Mucosa of descending colon (tissue), 3 donors: Measurements from ENCODE around the gene POU2AF1. TPM values are rescaled to one million over a fixed set of nuclear protein-coding genes. Genes with fewer than 3 reads are reported as not detected.

Experiments used
- ATAC-seq: fragments of 200-7000 bp; cut with Tn5 transposase; one replicate; pipeline ENCODE4 v1.9.1; 2020; ENCODE audit warnings: mild to moderate bottlenecking, moderate library complexity
- DNase-seq, 3 donors: peaks; one replicate each; pipeline ENCODE4 v3.0.0-alpha.2; 2020
- H3K36me3 ChIP-seq: fragments of 200-600 bp; one replicate; pipeline ENCODE4 v1.8.0; 2021; ENCODE audit warnings: low read depth, mild to moderate bottlenecking
- H3K4me1 ChIP-seq: fragments of 200-600 bp; one replicate; pipeline ENCODE4 v1.8.0; 2021; ENCODE audit warnings: low read depth, mild to moderate bottlenecking
- H3K4me3 ChIP-seq: fragments of 200-600 bp; one replicate; pipeline ENCODE4 v1.8.0; 2021; ENCODE audit warnings: mild to moderate bottlenecking
- H3K9me3 ChIP-seq: fragments of 200-600 bp; one replicate; pipeline ENCODE4 v1.8.0; 2021; ENCODE audit warnings: mild to moderate bottlenecking
- CTCF ChIP-seq: fragments of 200-600 bp; IDR thresholded peaks from one replicate; pipeline ENCODE4 v1.8.0; 2022; ENCODE audit warnings: antibody characterized with exemption, mild to moderate bottlenecking
- intact Hi-C, 2 donors: fragments of 100-400 bp; cut with DNase I in 1 of 2; cut with micrococcal nuclease in 1 of 2; formaldehyde crosslinking; loops; one replicate each; pipeline versions ENCODE4 v1.11.0 to v1.11.1; 2022; cut with DNase I, micrococcal nuclease
- total RNA-seq, 3 donors: library from RNA; stranded (reverse); fragmentation: NEBNext Ultra II Directional in 2 of 3; extraction: Animal tissue kit (Norgen Biotek cat#: 25700) in 2 of 3; gene quantifications; one replicate each; pipeline versions ENCODE4 v1.2.1 to v1.2.4, GENCODE V29; 2021 to 2023
- donor health status: DM: no; HTN: no; CAD: no; lungs with moderate emphysema.
- donor health status: DM: no; HTN: no; CAD: no.
- donor health status: DM: no; HTN: yes; CAD: no.

POU2AF1 gene
- total RNA-seq, 3 donors from 2014 or later: 2.8 to 9.3 (median 5.4) TPM

GRCh38 chr11:111350811-111351210 lies 28.3 kb downstream of the POU2AF1 start:
- ATAC-seq (no peak), DNase-seq (no peak)
- no peaks in the 10 kb centered on the region for H3K9me3 ChIP-seq
- no peak overlapping the region for H3K4me3 ChIP-seq
- no peaks in the 10 kb centered on the region for H3K4me1 ChIP-seq
- intact Hi-C loops: no loop called here
- TF ChIP-seq CTCF: no peak
- H3K36me3 ChIP-seq: no peaks in the 10 kb centered on the region

- Histone ChIP-seq H3K36me3 (no peaks in the 10 kb centered on the region), H3K4me3 (no peak overlapping the region), H3K4me1 (no peaks in the 10 kb centered on the region), H3K9me3 (no peaks in the 10 kb centered on the region)
- no peak for DNase-seq
- TF ChIP-seq CTCF: no peak
- ATAC-seq: no peak
- intact Hi-C loops: no loop called here
Observed at GRCh38 chr11:111349191-111349695, 29.8 kb downstream of the POU2AF1 start.

- intact Hi-C loops: no loop called here
- ATAC-seq (no peak), DNase-seq (no peak)
- TF ChIP-seq CTCF: no peak
- Histone ChIP-seq H3K36me3 (no peaks in the 10 kb centered on the region), H3K4me3 (no peak overlapping the region), H3K9me3 (no peaks in the 10 kb centered on the region), H3K4me1 (no peaks in the 10 kb centered on the region)
Observed at GRCh38 chr11:111348147-111348546, 30.9 kb downstream of the POU2AF1 start.

- intact Hi-C loops: no loop called here
- DNase-seq (no peak), ATAC-seq (no peak)
Observed at GRCh38 chr11:111347723-111348115, 31.4 kb downstream of the POU2AF1 start.

GRCh38 chr11:111347002-111347722 lies 31.9 kb downstream of the POU2AF1 start:
- no peak for TF ChIP-seq CTCF
- Histone ChIP-seq H3K4me1 (no peaks in the 10 kb centered on the region), H3K4me3 (no peak overlapping the region), H3K36me3 (no peaks in the 10 kb centered on the region), H3K9me3 (no peaks in the 10 kb centered on the region)
- ATAC-seq (no peak), DNase-seq (no peak)
- intact Hi-C loops: no loop called here

More at GRCh38 chr11:111347723-111348115, 31.4 kb downstream of the POU2AF1 start:
- no peaks in the 10 kb centered on the region for H3K4me1 ChIP-seq
- H3K36me3 ChIP-seq: no peaks in the 10 kb centered on the region
- no peak overlapping the region for H3K4me3 ChIP-seq
- no peaks in the 10 kb centered on the region for H3K9me3 ChIP-seq
- TF ChIP-seq CTCF: no peak
